Dedifferentiated amniotic fluid mesenchymal stem cell (primary cell): ENCODE measurements around the gene RNF214.
A peak's percentile ranks its signal among the peaks of the same experiment; 100 is the strongest.
"Not testable (repeated sequence)": the region's sequence is repeated elsewhere in the genome, so short reads cannot be mapped to it uniquely, and the experiment has no call there.

Experiments
- DNase-seq: peaks from one replicate; pipeline ENCODE4 v3.0.0-alpha.2; 2016; ENCODE audit errors: extremely low spot score

RNF214 gene

GRCh38 chr11:117197516-117198456, 34.7 kb upstream of the RNF214 start:
- no peak for DNase-seq

DNA sequence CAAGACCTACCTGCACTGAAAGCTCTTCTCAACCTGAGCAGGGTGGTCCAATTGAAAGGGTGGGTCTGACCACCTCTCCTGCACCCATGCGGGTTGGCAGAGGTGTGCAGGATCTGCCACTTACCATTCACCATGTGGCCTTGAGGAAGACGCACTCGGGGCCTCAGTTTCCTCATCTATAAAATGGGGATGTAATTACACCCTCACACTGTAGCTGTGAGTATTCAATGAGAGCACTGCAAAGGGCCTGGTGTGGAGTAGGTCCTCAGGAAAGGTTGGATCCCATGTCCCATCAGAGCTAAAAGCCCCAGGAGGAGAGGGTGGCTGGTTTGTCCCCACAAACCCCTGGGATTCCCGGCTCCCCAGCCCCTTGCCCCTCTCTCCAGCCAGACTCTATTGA, 33.9 kb upstream of the RNF214 start:
- DNase-seq: no peak

GRCh38 chr11:117199053-117199915, 33.2 kb upstream of the RNF214 start, which contains the start of gene TAGLN:
Gene TAGLN, plus strand, starts transcription at chr11:117199370. Its CDS starts 3,644 bp downstream, at chr11:117203014.
- peak; percentile 91 for DNase-seq

DNA sequence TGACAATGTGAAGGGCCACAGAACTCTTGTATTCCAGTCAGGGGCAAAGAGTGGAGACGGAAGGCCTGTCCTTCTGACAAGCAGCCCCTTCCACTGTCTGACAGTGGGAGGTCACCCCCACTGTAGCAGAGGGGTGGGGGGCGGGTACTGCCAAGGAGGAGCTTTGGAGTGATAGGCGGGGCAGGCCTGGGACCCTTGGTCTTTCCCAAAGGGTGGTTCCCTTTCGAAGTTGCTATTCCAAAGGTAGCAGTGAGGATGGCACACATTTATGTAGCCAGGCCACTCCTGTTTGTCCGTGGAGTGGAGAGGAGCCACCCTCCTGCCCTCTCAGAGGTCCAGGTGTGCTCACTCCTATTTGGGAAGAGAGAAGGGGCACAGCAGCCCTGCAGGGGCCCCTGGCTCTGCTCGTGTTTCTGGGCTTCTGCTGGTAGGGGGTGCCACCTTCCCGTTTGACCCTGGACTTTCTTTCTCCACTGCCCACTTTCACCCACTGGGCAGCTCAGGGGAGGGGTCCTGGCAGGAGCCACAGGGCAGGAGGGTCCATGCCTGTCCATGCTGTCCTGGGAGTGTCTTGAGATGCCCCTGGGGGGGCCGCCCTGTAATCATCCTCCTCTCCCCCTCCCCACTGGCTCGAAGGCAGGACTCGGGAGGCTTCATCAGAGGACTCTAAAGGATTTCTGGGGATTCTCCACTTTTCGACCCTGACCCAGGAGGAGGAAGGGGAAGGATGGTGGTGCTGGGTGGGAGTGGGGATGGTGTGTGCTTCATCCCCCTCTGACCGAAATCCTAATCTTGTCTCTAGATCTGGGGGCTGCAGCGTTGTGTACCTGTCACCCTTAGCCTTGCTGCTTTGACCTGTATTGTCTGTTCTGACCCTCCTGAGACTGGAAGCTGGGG, 32.3 kb upstream of the RNF214 start:
- DNase-seq: no peak

DNA sequence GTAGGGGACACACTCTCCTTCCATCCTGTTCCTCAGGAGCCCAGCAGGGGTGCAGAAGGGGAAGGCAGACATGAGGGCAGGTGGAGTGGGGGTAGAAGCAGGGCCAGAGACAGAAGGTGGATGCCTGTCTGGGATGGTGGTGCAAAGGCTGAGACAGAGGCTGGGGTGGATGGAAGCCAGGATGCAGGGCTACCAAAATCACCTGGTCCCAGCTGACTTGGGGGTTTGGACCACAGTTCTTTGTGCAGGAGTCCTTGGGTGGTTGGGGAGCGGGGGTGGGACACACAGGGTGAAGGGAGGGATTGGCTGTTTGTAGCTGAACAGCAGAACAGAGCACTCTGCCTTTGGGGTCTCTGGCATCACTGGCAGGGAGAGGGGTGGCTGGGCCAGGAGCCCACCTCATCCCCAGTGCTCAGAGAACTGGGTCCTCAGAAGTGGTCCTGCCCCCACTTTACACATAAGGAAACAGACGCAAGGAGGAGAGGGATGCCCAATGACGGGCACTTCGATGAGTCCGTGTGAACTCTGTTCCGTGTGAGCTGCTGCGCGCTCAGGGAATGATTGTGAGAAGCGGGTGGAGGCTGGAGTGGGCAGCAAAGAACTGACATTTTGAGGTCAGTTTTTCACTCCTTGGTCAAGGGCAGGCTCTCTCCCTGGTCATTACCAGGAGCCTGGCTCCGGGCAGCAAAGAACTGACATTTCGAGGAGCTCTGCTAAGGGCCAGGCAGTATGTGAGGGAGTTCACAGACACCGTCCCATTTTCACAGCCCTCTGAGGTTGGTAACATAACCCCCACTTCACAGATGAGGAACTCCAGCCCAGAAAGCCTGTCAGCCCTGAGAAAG, 31.4 kb upstream of the RNF214 start:
- no peak for DNase-seq

DNA sequence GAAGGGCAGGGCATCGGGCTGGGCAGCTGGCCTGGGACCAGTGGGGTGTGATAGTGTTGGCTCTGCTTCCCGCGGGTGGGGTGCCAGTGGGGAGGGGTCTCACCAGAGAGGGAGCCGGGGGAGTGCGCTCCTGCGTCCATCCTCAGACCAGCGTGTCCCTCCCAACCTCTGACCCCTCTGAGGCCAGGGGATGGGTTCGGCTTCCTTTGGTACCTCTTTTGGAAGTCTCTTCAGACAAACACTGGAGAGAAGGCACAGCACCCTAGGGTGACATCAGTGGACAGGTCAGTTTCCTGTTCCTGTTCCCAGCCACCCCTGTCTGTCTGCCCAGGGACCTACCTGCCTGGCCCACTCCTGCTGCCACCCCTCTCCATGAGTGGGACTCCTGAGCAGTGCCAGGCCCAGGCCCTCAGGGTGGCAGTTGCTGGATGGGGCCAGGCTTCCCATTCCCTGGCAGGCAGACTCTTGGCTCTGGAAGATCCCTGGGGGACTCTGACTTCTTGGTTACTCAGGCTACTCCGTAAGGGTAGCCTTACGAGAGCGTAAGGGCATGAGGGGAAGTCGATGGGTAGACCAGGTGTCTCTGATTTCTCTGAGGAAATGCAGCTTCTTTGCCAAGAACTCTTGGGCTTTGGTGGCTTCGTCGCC, 30.7 kb upstream of the RNF214 start:
- DNase-seq: no peak

- no peak for DNase-seq
Measured at GRCh38 chr11:117202386-117203068, 29.9 kb upstream of the RNF214 start.

DNA sequence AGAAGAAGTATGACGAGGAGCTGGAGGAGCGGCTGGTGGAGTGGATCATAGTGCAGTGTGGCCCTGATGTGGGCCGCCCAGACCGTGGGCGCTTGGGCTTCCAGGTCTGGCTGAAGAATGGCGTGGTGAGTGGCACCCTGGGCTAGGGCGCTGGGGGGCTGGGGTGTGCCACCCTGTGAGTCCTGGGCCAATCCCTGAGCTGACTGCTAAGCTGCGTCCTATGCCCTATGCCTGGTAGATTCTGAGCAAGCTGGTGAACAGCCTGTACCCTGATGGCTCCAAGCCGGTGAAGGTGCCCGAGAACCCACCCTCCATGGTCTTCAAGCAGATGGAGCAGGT, 29.4 kb upstream of the RNF214 start:
- DNase-seq: no peak

GRCh38 chr11:117204283-117205080, 28.0 kb upstream of the RNF214 start:
- DNase-seq: no peak

- DNase-seq: no peak
Measured at GRCh38 chr11:117205211-117205818, 27.2 kb upstream of the RNF214 start.

- DNase-seq: not testable (repeated sequence)
Measured at GRCh38 chr11:117206111-117206510, 26.4 kb upstream of the RNF214 start.

DNA sequence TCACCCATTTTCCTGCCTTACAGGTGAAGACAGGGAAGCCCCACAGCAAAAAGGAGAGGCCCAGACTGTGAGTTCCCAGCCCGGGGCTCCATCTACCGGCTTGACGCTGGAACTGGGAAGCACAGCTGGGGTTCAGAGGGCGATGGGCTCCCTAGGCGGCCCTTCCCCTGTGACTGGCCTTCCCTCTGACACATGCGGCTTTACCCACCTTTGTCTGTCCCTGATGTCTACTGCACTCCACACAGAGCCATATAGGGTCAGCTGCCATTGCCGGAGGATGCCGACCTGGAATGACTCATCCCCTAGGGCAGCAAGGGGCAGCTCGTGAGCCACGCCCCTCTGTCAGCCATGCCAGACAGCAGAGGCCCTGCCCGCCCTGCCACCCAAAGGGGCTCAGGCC, 25.6 kb upstream of the RNF214 start:
- not testable (repeated sequence) for DNase-seq

- not testable (repeated sequence) for DNase-seq
Measured at GRCh38 chr11:117207481-117207880, 25.0 kb upstream of the RNF214 start.

DNA sequence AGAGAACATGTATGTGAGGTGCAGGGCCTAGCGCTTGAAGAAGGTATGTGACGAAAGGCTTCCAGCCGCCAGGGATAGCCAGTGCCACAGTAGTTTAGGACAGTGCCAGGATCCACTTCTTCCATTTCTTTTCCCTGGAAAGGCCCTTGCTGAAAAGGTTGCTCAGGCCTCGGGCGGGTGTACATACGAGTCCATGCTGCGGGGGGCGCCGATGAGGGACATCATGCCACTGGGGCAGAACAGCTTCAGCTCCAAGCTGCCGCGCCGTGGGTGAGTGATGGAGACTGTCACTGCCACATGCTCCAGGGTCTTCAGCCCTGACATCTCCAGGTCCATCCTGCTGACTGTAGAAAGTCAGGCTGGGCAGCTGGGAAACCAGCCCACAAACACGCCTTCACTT, 23.8 kb upstream of the RNF214 start:
- DNase-seq: not testable (repeated sequence)

GRCh38 chr11:117209351-117210125, 22.9 kb upstream of the RNF214 start:
- not testable (repeated sequence) for DNase-seq

DNA sequence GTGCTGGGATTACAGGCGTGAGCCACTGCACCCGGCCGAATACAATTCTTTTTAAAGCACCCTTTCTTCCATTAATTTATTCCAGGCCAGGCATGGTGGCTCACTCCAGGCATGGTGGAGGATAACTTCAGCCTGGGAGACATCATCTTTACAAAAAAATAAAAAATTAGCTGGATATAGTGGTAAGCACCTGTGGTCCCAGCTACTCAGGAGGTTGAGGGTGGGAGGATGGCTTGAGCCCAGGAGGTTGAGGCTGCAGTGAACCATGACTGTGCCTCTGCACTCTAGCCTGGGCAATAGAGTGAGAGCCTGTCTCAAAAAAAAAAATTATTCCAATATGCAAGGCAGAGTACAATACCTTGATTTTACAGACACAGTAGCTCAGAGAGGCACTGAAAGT, 21.9 kb upstream of the RNF214 start:
- DNase-seq: no peak

DNA sequence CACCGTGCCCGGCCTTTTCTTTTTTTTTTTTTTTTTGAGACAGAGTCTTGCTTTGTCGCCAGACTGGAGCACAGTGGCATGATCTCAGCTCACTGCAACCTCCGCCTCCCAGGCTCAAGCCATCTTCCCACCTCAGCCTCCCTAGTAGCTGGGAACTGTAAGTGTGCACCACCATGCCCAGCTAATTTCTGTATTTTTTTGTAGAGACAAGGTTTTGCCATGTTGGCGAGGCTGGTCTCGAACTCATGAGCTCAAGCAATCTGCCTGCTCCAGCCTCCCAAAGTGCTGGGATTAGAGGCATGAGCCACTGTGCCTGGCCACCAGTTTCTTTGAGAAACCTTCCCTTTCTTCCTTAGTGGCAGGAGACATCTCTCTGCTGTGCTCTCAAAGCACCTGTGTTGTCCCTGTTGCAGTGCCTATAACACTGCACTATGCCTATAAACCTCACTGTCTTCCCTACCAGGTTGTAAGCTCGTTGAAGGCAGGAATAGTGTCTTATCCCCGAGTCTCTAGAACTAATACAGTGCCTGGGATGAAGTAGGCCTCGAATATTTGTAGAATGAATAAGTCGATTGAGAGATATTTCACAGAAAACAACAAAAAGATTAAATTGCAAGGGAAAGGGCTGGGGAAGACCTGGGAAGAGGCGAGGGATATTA, 19.6 kb upstream of the RNF214 start:
- DNase-seq: no peak
